HepG2 (cell line): Measurements from ENCODE around the gene MOCS1. TPM values are rescaled to one million over a fixed set of nuclear protein-coding genes. Genes with fewer than 3 reads are reported as not detected.

Experiments
- DRAP1 ChIP-seq: IDR thresholded peaks from 2 replicates; pipeline ENCODE4 v1.6.1; 2016; ENCODE audit warnings: missing genetic modification reagents, missing compliant biosample characterization
- ETV5 ChIP-seq: IDR thresholded peaks from 2 replicates; pipeline ENCODE4 v1.6.1; 2018; ENCODE audit warnings: missing biosample characterization, missing genetic modification reagents, inconsistent platforms, borderline replicate concordance
- FOSL1 ChIP-seq: sonication (generic); formaldehyde crosslinking; IDR thresholded peaks from 2 replicates; pipeline ENCODE4 v1.9.0; 2021; ENCODE audit warnings: missing genetic modification reagents, borderline replicate concordance
- HNRNPLL ChIP-seq: fragments of 200-400 bp; formaldehyde crosslinking; IDR thresholded peaks from 2 replicates; pipeline ENCODE4 v1.6.1; 2017; ENCODE audit warnings: mild to moderate bottlenecking, low read depth, low read length; ENCODE audit not compliant: poor library complexity, severe bottlenecking
- KLF16 ChIP-seq, 2 experiments: sonication (generic) in 1 of 2; formaldehyde crosslinking in 1 of 2; IDR thresholded peaks; 2 replicates each; pipeline versions ENCODE4 v1.6.1 to v1.8.0; 2016 to 2023; ENCODE audit warnings: missing genetic modification reagents in 2 of 2, missing compliant biosample characterization in 1 of 2
- POGZ ChIP-seq: sonication (generic); formaldehyde crosslinking; IDR thresholded peaks from 2 replicates; pipeline ENCODE4 v1.4.0; 2020; ENCODE audit warnings: mild to moderate bottlenecking, missing genetic modification reagents
- PRDM4 ChIP-seq: sonication (generic); formaldehyde crosslinking; IDR thresholded peaks from 2 replicates; pipeline ENCODE4 v1.9.0; 2021; ENCODE audit warnings: missing genetic modification reagents, borderline replicate concordance
- SALL2 ChIP-seq: sonication (generic); formaldehyde crosslinking; IDR thresholded peaks from 2 replicates; pipeline ENCODE4 v1.8.1; 2023; ENCODE audit warnings: mild to moderate bottlenecking, missing genetic modification reagents, inconsistent platforms
- SSRP1 ChIP-seq: IDR thresholded peaks from 2 replicates; pipeline ENCODE4 v1.6.1; 2016; ENCODE audit warnings: control low read depth
- THAP7 ChIP-seq: sonication (generic); formaldehyde crosslinking; IDR thresholded peaks from 2 replicates; pipeline ENCODE4 v1.8.1; 2023; ENCODE audit warnings: mild to moderate bottlenecking, missing genetic modification reagents
- ZNF317 ChIP-seq: sonication (generic); formaldehyde crosslinking; IDR thresholded peaks from 2 replicates; pipeline ENCODE4 v1.5.0; 2020; ENCODE audit warnings: mild to moderate bottlenecking, missing genetic modification reagents
- ZNF329 ChIP-seq: sonication (generic); formaldehyde crosslinking; IDR thresholded peaks from 2 replicates; pipeline ENCODE4 v1.9.0; 2021; ENCODE audit warnings: low read depth, mild to moderate bottlenecking, missing genetic modification reagents
- ZNF382 ChIP-seq: sonication (generic); formaldehyde crosslinking; IDR thresholded peaks from 2 replicates; pipeline ENCODE4 v1.5.0; 2020; ENCODE audit warnings: missing genetic modification reagents, mild to moderate bottlenecking, borderline replicate concordance
- ZNF468 ChIP-seq: sonication (generic); formaldehyde crosslinking; IDR thresholded peaks from 2 replicates; pipeline ENCODE4 v1.8.0; 2022; ENCODE audit warnings: mild to moderate bottlenecking, moderate library complexity, missing genetic modification reagents
- ZNF737 ChIP-seq: sonication (generic); formaldehyde crosslinking; IDR thresholded peaks from 2 replicates; pipeline ENCODE4 v1.5.0; 2020; ENCODE audit warnings: missing genetic modification reagents, mild to moderate bottlenecking, borderline replicate concordance
- ZNF747 ChIP-seq: sonication (generic); formaldehyde crosslinking; IDR thresholded peaks from 2 replicates; pipeline ENCODE4 v1.8.1; 2023; ENCODE audit warnings: missing genetic modification reagents, mild to moderate bottlenecking, borderline replicate concordance
- ZNF83 ChIP-seq: sonication (generic); formaldehyde crosslinking; IDR thresholded peaks from 2 replicates; pipeline ENCODE4 v1.4.0; 2020; ENCODE audit warnings: missing genetic modification reagents, mild to moderate bottlenecking, borderline replicate concordance
- ZNF883 ChIP-seq: sonication (generic); formaldehyde crosslinking; IDR thresholded peaks from 2 replicates; pipeline ENCODE4 v1.5.1; 2020; ENCODE audit warnings: mild to moderate bottlenecking, missing genetic modification reagents; ENCODE audit errors: not compliant biosample characterization
- polyA plus RNA-seq, 8 experiments: library from polyadenylated mRNA; depleted of rRNA in 3 of 8; stranded (reverse) in 7 of 8; unstranded in 1 of 8; fragments of >200 nt; fragmentation: Illumina TruSeq in 4 of 8; extraction: Trizol in 4 of 8; gene quantifications; 2 replicates each; pipeline versions ENCODE4 v1.2.1 to v1.2.3, GENCODE V29; 2011 to 2016; ENCODE audit warnings: low read depth in 4 of 8, missing spikeins in 1 of 8, mixed read lengths in 1 of 8; ENCODE audit not compliant: insufficient read depth in 1 of 8
- total RNA-seq, 5 experiments: library from RNA; depleted of rRNA; stranded (reverse); fragments of >200 nt; fragmentation: Illumina TruSeq; extraction: Trizol; gene quantifications; 2 replicates each; pipeline ENCODE4 v1.2.3, GENCODE V29; 2016; ENCODE audit warnings: low read depth in 1 of 5
- TF ChIP-seq, protein P1 (sequence below): sonication (generic); formaldehyde crosslinking; IDR thresholded peaks from 2 replicates; pipeline ENCODE4 v1.4.0; 2020; ENCODE audit warnings: missing genetic modification reagents, borderline replicate concordance
- TF ChIP-seq, protein P2 (sequence below): sonication (generic); formaldehyde crosslinking; IDR thresholded peaks from 2 replicates; pipeline ENCODE4 v1.4.0; 2020; ENCODE audit warnings: missing genetic modification reagents, borderline replicate concordance
- TF ChIP-seq, protein P3 (sequence below): sonication (generic); formaldehyde crosslinking; IDR thresholded peaks from 2 replicates; pipeline ENCODE4 v1.4.0; 2020; ENCODE audit warnings: mild to moderate bottlenecking, missing genetic modification reagents

MOCS1 gene
- total and polyA plus RNA-seq, 2 of the 13 experiments (the other 11 are each of a cell fraction or from before 2014, with no cell fraction given) = 5.3 to 11.7 TPM

GRCh38 chr6:39934131-39934757, at the start of gene MOCS1 (continued):
- TF ChIP-seq, protein P1, sequence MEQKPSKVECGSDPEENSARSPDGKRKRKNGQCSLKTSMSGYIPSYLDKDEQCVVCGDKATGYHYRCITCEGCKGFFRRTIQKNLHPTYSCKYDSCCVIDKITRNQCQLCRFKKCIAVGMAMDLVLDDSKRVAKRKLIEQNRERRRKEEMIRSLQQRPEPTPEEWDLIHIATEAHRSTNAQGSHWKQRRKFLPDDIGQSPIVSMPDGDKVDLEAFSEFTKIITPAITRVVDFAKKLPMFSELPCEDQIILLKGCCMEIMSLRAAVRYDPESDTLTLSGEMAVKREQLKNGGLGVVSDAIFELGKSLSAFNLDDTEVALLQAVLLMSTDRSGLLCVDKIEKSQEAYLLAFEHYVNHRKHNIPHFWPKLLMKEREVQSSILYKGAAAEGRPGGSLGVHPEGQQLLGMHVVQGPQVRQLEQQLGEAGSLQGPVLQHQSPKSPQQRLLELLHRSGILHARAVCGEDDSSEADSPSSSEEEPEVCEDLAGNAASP (CRISPR knock-in tag) = peak; percentile 38; the same call in 1 of the 2 replicates
- TF ChIP-seq ZNF317 (CRISPR knock-in tag) = no peak
- no peak for TF ChIP-seq THAP7 (CRISPR knock-in tag)
- TF ChIP-seq ZNF468 (CRISPR knock-in tag) = peak; percentile 82; the same call in 1 of the 2 replicates
- no peak for TF ChIP-seq FOSL1 (CRISPR knock-in tag)
- no peak for TF ChIP-seq ZNF329 (CRISPR knock-in tag)
- TF ChIP-seq KLF16 (CRISPR knock-in tag; IDR thresholded peaks at IDR 0.05) = peak in 1 of 2 experiments; percentile 79; a peak in 1 of 4 replicates
- TF ChIP-seq ZNF747 (CRISPR knock-in tag) = peak; percentile 41; the same call in 1 of the 2 replicates
- TF ChIP-seq, protein P2, sequence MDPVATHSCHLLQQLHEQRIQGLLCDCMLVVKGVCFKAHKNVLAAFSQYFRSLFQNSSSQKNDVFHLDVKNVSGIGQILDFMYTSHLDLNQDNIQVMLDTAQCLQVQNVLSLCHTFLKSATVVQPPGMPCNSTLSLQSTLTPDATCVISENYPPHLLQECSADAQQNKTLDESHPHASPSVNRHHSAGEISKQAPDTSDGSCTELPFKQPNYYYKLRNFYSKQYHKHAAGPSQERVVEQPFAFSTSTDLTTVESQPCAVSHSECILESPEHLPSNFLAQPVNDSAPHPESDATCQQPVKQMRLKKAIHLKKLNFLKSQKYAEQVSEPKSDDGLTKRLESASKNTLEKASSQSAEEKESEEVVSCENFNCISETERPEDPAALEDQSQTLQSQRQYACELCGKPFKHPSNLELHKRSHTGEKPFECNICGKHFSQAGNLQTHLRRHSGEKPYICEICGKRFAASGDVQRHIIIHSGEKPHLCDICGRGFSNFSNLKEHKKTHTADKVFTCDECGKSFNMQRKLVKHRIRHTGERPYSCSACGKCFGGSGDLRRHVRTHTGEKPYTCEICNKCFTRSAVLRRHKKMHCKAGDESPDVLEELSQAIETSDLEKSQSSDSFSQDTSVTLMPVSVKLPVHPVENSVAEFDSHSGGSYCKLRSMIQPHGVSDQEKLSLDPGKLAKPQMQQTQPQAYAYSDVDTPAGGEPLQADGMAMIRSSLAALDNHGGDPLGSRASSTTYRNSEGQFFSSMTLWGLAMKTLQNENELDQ = no peak
- peak; percentile 60 for TF ChIP-seq HNRNPLL
- peak; percentile 61; the same call in 1 of the 2 replicates for TF ChIP-seq POGZ (CRISPR knock-in tag)
- peak; percentile 79 for TF ChIP-seq ZNF883
- no peak for TF ChIP-seq SALL2 (CRISPR knock-in tag)
- no peak for TF ChIP-seq PRDM4 (CRISPR knock-in tag)
- TF ChIP-seq ZNF83 (CRISPR knock-in tag) = 0 out of 2 replicates have a peak, but pooled peaks have one; percentile 86
- no peak for TF ChIP-seq SSRP1 (CRISPR knock-in tag)
- TF ChIP-seq ETV5 (CRISPR knock-in tag) = peak; percentile 51; the same call in 1 of the 2 replicates
- TF ChIP-seq DRAP1 (CRISPR knock-in tag) = peak; percentile 85
- TF ChIP-seq, protein P3, sequence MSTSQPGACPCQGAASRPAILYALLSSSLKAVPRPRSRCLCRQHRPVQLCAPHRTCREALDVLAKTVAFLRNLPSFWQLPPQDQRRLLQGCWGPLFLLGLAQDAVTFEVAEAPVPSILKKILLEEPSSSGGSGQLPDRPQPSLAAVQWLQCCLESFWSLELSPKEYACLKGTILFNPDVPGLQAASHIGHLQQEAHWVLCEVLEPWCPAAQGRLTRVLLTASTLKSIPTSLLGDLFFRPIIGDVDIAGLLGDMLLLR (CRISPR knock-in tag) = no peak
- TF ChIP-seq ZNF737 = no peak
- TF ChIP-seq ZNF382 (CRISPR knock-in tag) = no peak
